Ecto neural progenitor cell (in vitro differentiated cells): ENCODE measurements around the gene TPRN.
"Not testable (repeated sequence)": the region's sequence is repeated elsewhere in the genome, so short reads cannot be mapped to it uniquely, and the experiment has no call there.

Experiments
- DNase-seq: peaks from one replicate; pipeline ENCODE4 v3.0.0-alpha.2; 2018; ENCODE audit warnings: low spot score

TPRN gene

GRCh38 chr9:137200311-137201204, at the start of gene TPRN:
Gene TPRN (minus strand): TSS chr9:137200741. CDS start chr9:137200711, 30 bp downstream.
- DNase-seq, result peak; percentile 99

GRCh38 chr9:137247916-137248175, 47.3 kb upstream of the TPRN start:
- no peak for DNase-seq

GRCh38 chr9:137247135-137247915, 46.8 kb upstream of the TPRN start:
- no peak for DNase-seq

DNA sequence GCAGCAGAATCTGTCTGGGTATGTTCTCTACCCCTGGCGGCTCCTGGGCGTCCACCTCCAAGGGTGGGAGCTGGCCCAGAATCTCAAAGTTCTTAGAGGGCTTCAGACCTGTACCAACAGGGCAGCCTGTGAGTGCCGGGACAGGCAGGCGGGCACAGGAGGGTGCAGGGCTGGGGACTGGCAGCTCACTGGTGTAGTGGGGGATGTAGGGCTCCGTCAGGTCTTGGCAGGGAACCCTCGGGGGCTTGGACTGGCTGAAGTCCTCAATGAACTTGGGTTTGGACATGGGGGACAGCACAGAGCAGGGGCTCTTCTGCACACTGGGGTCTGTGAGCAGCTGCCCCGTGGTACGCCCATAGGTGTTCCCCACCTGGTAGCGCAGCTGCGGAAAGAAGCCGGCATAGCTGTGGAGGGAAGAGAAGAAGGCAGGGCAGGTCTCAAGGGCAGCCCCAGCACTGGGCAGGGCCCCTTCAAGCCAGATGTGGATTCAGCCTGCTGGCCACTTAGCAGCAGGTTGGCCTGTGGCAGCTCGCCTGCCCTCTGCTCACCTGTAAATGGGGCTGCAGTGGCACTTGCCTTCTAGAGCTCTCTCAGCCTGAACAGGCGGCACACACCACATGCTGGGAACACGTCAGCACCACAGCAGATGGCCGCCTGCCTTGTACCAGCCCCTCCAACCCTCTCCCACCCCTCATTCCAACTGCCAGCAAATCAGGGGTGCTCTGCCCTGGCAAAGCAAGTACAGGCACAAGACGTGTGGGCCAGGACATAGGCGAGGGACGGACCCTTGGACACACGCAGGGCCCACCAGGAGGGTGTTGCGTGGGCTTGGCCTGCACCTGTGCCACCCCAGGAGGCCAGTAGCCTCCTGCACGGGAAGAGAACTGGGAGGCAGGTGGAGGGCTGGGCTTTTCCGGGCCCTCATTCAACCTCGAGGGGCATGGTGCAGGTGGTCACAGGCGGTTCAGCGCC, 45.2 kb upstream of the TPRN start:
- no peak for DNase-seq

GRCh38 chr9:137244486-137245449, 44.2 kb upstream of the TPRN start:
- no peak for DNase-seq

GRCh38 chr9:137243626-137244485, 43.3 kb upstream of the TPRN start:
- DNase-seq, result no peak

GRCh38 chr9:137243266-137243625, 42.7 kb upstream of the TPRN start:
- not testable (repeated sequence) for DNase-seq

- no peak for DNase-seq
Measured at GRCh38 chr9:137242269-137243203, 42.0 kb upstream of the TPRN start.

DNA sequence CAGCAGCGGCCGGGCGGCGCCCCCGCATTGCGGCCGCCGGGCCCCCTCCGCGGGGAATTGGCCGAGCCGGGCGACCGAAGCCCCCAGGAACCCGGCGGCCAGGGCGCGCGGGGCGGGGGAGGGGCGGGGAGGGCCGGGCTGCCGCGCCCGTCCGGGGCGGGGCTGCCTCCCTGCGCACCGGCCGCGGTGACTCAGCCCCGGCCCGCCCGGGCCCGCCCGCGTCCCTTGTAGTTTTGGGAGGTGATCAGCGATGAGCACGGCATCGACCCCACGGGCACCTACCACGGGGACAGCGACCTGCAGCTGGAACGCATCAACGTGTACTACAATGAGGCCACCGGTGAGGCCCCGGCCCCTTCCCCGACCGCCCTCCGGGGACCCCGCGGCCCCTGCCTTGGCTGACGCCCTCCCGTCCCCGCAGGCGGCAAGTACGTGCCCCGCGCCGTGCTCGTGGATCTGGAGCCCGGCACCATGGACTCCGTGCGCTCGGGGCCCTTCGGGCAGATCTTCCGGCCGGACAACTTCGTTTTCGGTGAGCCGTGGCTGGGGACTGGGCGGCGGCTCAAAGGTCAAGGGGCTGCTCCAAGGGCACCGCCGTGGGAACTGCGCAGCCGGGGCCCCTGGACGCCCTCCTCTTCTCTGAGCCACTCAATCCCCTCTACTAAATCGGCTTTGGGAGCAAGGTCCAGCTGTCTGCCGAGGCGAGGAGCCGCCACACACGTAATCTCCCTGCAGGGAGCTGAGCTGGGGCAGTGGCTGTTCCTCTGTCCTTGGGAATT, 41.1 kb upstream of the TPRN start:
- DNase-seq, result no peak

DNA sequence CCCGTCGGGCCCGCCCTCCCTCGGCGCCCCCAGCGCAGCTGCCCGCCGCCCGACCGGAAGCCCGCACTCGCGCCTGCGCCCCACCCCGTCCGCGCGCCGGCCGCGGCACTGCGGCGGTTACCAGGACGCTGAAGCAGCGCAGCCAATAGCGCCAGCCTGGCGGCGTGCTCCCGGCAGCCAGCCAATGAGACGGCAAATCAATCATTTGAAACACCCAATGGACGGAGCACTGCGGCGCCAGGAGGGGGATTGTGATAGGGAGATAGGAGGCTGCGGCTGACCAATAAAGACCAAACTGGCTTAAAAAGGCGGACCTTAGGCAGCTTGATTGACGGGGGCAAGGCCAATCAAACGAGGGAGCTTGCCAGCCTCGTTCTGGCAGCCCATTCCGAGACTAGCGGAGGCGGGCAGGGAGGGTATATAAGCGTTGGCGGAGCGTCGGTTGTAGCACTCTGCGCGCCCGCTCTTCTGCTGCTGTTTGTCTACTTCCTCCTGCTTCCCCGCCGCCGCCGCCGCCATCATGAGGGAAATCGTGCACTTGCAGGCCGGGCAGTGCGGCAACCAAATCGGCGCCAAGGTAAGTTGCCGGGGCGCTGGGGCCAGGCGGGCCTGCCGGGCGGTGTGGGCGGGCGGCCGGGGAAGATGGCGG, 40.4 kb upstream of the TPRN start, which contains the start of gene TUBB4B:
TSS of gene TUBB4B (plus strand) at position 447 of the 649 bp plus-strand sequence. CDS start at position 521, 74 bp downstream.
- peak; percentile 98 for DNase-seq

GRCh38 chr9:137240318-137240840, 39.8 kb upstream of the TPRN start:
- no peak for DNase-seq

- DNase-seq, result not testable (repeated sequence)
Measured at GRCh38 chr9:137239541-137240200, 39.1 kb upstream of the TPRN start.

- no peak for DNase-seq
Measured at GRCh38 chr9:137237759-137238726, 37.5 kb upstream of the TPRN start.

DNA sequence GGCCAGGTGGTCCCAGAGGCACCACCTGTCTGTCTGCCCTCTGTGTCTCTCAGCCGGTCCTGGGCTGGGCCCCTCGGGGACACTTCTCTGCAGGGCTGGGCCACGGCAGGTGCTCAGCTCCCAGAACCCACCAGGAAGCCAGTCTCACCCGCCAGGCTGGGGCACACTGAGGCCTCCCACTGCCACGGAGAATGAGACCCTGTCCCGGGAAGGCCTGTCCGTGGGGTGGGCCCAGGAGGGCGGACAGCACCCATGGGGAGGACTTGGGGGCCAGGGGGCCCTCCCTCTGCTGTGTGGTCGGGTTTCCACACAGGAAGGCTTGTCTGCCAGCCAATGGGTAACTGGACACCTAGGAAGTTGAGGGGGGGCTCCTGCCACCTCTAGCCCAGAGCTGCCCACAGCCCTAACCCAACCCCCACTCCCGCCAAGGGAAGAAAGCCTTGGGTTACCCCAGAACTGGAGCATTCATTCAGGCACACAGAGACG, 36.4 kb upstream of the TPRN start:
- DNase-seq, result no peak

DNA sequence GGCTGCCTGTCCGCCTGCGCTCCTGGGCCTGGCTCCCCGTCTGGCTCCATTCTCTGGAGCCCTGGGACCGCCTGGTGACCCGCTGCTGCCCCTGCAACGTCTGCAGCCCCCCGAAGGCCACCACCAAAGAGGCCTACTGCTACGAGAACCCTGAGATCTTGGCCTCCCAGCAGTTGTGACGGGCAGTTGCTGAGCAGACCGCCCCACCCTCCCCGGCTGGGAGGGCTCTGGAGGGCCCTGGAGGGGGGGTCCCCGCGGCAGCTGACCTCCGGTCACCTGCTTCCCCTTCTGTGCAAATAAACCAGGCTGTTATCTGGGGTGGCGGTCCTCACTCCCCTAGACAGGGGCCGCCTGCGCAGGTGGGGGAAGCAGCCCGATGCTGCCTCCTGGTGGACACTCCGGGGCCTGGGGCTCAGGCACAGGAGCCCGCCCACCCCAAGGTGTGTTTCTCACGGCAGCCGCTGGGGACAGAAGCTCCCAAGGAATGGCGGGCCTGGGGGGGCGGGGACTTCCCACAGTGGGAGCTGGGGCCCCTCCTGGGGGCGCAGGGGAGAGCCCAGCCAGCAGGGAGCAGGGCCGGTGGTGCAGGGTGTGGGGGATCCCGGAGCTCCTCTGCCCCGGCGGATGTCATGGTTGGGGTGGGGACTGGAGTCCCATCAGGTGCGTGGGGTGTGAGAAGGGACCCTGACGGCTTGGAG, 35.8 kb upstream of the TPRN start:
- peak; percentile 93 for DNase-seq
